ENCODE measurements around the gene AFF4.

Gene AFF4

DNA sequence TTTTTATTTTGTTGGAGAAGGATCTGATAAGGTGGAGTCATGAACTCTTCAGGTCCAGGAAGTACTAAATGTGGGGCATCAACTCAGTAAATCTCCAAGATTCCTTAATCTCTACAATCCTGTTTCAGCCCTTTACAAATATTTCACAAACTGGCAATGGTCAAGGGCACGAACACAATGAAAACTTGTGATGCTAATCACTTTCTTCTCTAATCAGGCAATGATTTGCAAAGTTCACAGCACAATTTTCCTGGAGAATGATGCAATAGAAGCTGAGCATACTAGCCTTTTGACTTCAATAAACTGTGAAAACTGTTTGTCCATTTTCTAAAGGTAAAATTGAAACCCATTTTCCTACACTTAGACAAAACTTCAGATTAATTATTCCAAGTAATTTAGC is 114.1 kb downstream of the AFF4 start:
- TF ChIP-seq, protein P1, sequence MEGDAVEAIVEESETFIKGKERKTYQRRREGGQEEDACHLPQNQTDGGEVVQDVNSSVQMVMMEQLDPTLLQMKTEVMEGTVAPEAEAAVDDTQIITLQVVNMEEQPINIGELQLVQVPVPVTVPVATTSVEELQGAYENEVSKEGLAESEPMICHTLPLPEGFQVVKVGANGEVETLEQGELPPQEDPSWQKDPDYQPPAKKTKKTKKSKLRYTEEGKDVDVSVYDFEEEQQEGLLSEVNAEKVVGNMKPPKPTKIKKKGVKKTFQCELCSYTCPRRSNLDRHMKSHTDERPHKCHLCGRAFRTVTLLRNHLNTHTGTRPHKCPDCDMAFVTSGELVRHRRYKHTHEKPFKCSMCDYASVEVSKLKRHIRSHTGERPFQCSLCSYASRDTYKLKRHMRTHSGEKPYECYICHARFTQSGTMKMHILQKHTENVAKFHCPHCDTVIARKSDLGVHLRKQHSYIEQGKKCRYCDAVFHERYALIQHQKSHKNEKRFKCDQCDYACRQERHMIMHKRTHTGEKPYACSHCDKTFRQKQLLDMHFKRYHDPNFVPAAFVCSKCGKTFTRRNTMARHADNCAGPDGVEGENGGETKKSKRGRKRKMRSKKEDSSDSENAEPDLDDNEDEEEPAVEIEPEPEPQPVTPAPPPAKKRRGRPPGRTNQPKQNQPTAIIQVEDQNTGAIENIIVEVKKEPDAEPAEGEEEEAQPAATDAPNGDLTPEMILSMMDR (IDR thresholded peaks at IDR 0.05; ENCODE audit: insufficient read depth, low read length, missing control alignments) = no peak
- no peak overlapping the region for H3K4me3 ChIP-seq (ENCODE audit: low read depth, low read length)
- CTCF ChIA-PET = interaction anchor here (0.9 to 2.5 kb wide), 5 partner anchors 14 to 344 kb away, joined by 3 to 18 read pairs (median 3); no protein-coding TSS in a partner anchor
- no peak for DNase-seq (ENCODE audit: low read depth, low spot score)
- POLR2A ChIA-PET = no interaction called here

DNA sequence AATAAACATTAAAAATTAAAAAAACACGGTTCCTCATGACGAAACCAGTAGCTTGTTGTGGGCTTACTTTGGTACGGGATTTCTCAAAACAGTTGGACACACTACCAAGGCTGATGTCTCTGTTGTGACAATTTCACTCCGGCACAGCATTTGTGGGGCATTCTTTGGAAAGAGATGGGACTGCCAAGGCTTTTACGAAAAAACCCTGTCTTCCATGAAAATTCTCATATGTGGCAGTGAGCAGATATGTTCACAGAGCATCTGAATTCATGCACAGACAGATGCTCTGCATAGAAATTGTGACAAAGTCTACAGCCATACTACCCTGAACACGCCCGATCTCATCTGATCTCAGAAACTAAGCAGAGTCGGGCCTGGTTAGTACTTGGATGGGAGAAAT is 115.2 kb downstream of the AFF4 start:
- DNase-seq (ENCODE audit: low read depth, low spot score) = no peak

DNA sequence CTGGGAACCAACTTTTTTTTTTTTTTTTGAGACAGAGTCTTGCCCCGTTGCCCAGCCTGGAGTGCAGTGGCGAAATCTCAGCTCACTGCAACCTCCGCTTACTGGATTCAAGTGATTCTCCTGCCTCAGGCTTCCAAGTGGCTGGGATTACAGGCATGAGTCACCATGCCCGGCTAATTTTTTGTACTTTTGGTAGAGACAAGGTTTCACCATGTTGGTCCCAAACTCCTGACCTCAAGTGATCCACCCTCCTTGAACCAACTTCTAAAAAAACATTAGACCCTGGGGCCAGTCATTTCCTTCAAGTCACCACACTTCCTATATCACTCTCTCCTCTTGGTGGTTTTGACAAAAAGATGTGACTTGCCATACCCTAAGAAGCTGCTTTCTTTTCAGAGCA is 122.1 kb downstream of the AFF4 start:
- ChIA-PET POLR2A (no interaction called here), CTCF (interaction anchor here (2.2 to 3.9 kb wide), 2 partner anchors 21 to 42 kb away, joined by 5 to 32 read pairs; no protein-coding TSS in a partner anchor)
- H3K4me3 ChIP-seq (ENCODE audit: low read depth, low read length) = no peak overlapping the region
- TF ChIP-seq, protein P1 (IDR thresholded peaks at IDR 0.05; ENCODE audit: insufficient read depth, low read length, missing control alignments) = no peak
- no peak for DNase-seq (ENCODE audit: low read depth, low spot score)

More for the DNA sequence above, 115.2 kb downstream of the AFF4 start:
- TF ChIP-seq, protein P1 (IDR thresholded peaks at IDR 0.05; ENCODE audit: insufficient read depth, low read length, missing control alignments) = no peak
- ChIA-PET POLR2A (no interaction called here), CTCF (interaction anchor here (1.0 to 2.5 kb wide), 3 partner anchors 13 to 27 kb away, joined by 3 to 18 read pairs (median 7); no protein-coding TSS in a partner anchor)
- no peak overlapping the region for H3K4me3 ChIP-seq (ENCODE audit: low read depth, low read length)

DNA sequence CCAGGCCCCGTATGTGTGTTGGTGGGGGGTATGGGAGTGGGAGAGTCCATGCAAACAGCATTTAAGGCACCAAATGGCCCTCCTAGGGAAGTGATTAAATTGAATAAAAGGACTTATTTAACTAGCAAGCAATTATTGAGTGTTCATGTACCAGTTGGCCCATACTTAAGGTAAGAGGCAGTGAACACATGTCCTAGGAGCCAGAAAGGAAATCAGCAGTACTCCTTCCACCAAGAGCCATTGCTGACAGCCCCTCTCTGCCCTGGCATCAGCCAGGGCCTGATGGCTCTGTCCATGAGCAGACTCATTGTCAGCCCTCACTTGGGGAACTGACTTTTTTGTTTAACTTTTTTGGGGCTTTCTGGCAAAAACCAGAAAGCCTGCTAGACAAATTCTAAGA is 122.5 kb downstream of the AFF4 start:
- H3K4me3 ChIP-seq (ENCODE audit: low read depth, low read length) = no peak overlapping the region
- TF ChIP-seq, protein P1 (IDR thresholded peaks at IDR 0.05; ENCODE audit: insufficient read depth, low read length, missing control alignments) = no peak
- ChIA-PET POLR2A (no interaction called here), CTCF (interaction anchor here (1.9 to 3.9 kb wide), 3 partner anchors 21 to 455 kb away, joined by 4 to 32 read pairs (median 5); no protein-coding TSS in a partner anchor)
- no peak for DNase-seq (ENCODE audit: low read depth, low spot score)

DNA sequence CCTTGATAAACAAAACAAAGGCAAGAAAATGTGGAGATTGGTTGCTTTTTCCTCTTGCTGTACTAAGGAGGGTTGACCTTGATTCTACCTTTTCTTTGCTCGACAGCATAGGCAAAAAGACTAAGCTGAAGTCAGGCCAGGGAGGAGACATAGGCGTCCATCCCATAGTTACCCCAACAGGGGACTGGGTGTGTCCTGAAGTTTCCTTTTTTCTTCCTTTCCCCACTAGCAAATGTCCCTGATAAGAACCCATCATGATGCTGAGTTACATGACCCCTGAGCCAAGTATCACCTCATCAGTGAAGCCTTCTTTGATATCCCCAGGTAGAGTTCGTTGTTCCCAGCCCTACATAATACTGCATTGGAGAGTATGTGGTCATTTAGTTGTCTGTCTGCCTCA is 123.1 kb downstream of the AFF4 start:
- H3K4me3 ChIP-seq (ENCODE audit: low read depth, low read length) = no peak overlapping the region
- ChIA-PET CTCF (interaction anchor here (1.1 to 3.9 kb wide), 6 partner anchors 9 to 454 kb away, joined by 4 to 32 read pairs (median 4); partner anchors contain the start of genes GDF9 and UQCRQ), POLR2A (no interaction called here)
- DNase-seq (ENCODE audit: low read depth, low spot score) = no peak
- TF ChIP-seq, protein P1 (IDR thresholded peaks at IDR 0.05; ENCODE audit: insufficient read depth, low read length, missing control alignments) = no peak

DNA sequence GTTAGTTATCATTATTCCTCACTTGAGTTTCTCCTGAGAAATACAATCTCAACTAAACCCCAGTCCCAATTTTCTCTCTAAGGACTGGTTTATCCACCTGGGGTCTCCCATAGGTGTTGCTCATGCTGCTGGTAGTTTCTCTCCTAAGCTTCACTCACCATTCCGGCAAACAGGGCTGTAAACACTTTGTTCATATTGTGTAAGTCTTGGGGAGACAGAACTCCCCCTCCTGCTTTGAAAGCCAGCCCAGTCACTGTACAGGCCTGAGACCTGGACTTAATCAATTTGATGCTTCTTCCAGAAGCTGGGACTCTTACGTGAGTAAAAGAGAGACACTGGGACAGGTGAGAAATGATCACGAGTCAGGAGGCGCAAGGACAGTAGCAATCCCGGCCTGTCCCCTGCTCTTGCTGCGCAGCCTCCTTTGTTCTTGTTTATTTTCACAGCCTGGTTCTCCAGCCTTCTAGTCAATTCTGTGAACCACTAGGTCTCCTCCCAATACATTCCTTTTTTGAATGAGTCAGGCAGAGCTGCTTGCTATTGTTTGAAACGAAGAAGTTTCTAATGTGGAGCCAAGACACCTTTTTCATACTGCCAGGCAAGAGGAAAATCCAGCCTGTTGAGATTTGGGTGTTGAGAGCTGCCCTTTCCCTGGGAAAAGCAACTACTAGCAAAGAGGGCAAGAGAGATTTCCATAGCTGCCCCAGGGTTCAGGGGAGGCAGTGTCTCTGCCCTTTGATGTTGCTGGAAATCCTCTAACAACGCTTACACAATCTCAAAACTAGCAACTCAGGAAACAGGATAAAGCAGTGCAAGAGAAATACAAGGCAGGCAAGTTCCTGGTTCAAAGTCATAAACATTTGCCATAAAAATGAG is 123.8 kb downstream of the AFF4 start:
- peak; percentile 21 for DNase-seq (ENCODE audit: low read depth, low spot score)
- ChIA-PET POLR2A (no interaction called here), CTCF (interaction anchor here (1.1 to 3.9 kb wide), 8 partner anchors 9 to 454 kb away, joined by 3 to 32 read pairs (median 4); partner anchors contain the start of genes GDF9 and UQCRQ)
- TF ChIP-seq, protein P1 (IDR thresholded peaks at IDR 0.05; ENCODE audit: insufficient read depth, low read length, missing control alignments) = no peak
- H3K4me3 ChIP-seq (ENCODE audit: low read depth, low read length) = no peak overlapping the region
